NCI-H2227 (cell line): ENCODE data around the gene ZSWIM9.

ENCODE experiments used
- DNase-seq: peaks from one replicate; lab custom pipeline; 2025; ENCODE audit not compliant: unreplicated experiment; lab: John Stamatoyannopoulos, UW

Gene ZSWIM9

GRCh38 chr19:48169939-48170803, at the start of gene ZSWIM9, which contains the start of gene LIG1:
Gene ZSWIM9, plus strand, starts transcription at chr19:48170680. Its CDS starts 1,123 bp downstream, at chr19:48171803.
Gene LIG1, minus strand, starts transcription at chr19:48170344. Its CDS starts 4,778 bp downstream, at chr19:48165566.
- peak; percentile 94 for DNase-seq

- no peak for DNase-seq
Measured at GRCh38 chr19:48121066-48121465, 49.4 kb upstream of the ZSWIM9 start.

GRCh38 chr19:48121909-48122371, 48.5 kb upstream of the ZSWIM9 start:
- DNase-seq: no peak

GRCh38 chr19:48122421-48122820, 48.1 kb upstream of the ZSWIM9 start:
- DNase-seq: no peak

GRCh38 chr19:48123907-48124651, 46.4 kb upstream of the ZSWIM9 start:
- DNase-seq: no peak

DNA sequence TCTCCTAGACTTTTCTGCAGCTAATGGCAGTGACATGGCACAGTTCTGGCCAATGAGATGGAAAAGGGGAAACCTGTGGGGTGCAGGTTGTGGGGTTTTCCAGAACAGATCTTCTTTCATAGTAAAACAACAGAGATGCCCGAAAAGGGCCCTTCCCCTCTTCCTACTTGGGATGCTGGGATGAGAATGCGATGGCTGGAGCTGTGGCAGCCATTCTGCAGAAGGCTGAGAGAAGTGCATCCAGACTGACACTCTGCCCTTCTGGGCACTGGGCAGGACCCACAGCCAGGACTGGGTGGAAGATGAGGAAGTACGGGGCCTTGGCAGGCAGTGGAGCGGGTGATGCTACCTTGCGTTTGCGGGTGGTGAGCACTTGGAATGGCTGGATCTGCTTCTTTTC, 42.9 kb upstream of the ZSWIM9 start:
- no peak for DNase-seq

DNA sequence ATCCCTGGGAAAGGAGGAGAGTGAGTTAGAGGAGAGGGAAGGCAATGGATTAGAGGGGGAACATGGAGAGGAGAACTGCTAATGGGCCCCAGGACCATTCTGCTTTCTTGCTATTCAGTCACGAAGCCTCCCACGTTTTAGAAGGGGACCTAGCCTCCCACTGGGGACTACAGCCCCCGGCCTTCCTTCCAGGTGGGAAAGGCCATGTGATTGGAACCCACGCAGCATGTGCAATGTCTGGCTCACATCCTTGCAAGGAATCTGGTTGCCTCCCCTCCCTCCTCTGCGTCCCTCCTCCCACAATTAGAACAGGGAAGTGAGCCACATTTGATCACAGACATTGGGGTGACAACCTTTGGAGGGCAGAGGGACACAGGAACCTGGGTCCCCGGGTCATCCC, 37.4 kb upstream of the ZSWIM9 start:
- no peak for DNase-seq

GRCh38 chr19:48135411-48135810, 35.1 kb upstream of the ZSWIM9 start:
- DNase-seq: no peak

DNA sequence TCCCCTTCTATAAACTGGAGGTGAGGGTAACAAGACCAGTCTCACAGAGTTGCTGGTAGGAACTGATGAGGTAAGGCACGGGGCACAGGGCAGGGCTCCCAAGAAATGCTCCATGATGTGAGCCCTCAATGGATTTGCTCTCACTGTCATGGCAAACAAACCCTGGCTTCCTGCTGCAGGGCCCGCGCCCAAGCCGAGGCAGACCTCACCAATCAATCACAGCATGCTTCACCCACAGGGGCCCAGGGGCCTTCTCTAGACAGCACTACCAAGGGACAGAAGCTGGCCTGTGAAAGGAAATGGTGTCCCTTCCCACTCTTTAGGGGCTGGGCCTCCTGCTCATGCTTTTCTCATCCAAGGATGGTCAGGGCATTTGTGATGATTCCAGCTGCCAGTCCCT, 33.9 kb upstream of the ZSWIM9 start:
- DNase-seq: no peak

- no peak for DNase-seq
Measured at GRCh38 chr19:48137411-48137810, 33.1 kb upstream of the ZSWIM9 start.

- no peak for DNase-seq
Measured at GRCh38 chr19:48139053-48139452, 31.4 kb upstream of the ZSWIM9 start.

DNA sequence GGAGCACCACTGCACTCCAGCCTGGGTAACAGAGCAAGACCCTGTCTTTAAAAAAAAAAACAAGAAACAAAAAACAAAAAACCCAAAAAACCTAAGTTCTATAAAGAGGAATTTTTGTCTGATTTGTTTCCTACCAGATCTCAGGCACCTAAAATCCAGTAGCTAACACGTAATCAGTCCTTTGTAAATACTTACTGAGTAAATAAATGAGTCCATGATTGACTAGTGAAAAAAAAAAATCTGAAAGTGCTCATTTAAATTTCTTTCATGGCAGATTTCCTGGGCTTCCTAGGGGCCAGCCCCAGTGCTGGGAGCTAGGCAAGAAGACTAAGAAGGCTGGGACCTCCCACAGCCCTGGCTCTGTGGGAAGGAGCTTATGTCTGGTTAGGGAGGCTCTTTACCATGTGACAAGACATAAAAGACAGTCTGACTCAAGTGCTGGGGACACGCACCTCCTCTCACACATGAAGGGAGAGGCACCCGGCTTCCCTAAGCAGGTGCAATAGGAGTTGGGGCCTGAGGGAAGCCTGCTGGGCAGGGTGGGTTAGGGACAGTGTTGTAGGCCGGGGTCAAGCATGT, 22.8 kb upstream of the ZSWIM9 start:
- no peak for DNase-seq

DNA sequence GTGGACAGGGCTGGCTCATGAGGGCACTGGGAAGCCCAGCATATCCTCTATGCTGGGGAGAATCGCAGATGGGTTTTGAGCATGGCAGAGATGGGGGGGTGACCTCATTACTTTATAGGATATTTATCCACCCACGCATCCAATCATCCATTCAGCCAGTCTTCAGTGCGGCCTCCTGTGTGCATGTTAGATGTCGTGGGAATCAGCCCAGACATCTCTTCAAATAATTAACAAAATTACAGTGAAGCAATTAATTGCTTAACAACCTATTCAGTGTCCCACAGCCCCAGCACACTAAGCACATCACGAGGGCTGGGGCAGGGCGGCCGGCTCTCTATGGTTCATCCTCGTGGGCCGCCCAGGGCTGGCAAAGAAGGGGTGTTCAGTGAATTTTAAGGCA, 21.9 kb upstream of the ZSWIM9 start:
- DNase-seq: no peak

- DNase-seq: no peak
Measured at GRCh38 chr19:48149430-48149829, 21.1 kb upstream of the ZSWIM9 start.

DNA sequence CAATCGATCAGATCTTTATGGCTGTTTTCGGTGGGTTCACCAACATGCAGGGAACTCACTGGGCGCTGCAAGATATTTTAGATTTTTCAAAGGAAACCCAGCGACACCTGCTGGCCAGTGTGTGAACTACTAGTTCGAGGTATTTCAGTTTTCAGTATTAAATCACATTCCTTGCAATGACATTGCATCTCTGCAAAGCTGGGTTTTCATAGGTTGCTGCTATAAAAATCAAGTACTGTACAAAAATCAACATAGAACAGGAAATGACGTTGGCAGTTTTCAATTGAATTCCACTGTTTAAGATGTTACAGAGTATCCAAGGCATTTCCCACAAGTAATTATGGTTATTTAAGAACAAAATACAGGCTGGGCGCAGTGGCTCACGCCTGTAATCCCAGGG, 17.9 kb upstream of the ZSWIM9 start:
- peak; percentile 65 for DNase-seq

- DNase-seq: no peak
Measured at GRCh38 chr19:48154003-48154402, 16.5 kb upstream of the ZSWIM9 start.

DNA sequence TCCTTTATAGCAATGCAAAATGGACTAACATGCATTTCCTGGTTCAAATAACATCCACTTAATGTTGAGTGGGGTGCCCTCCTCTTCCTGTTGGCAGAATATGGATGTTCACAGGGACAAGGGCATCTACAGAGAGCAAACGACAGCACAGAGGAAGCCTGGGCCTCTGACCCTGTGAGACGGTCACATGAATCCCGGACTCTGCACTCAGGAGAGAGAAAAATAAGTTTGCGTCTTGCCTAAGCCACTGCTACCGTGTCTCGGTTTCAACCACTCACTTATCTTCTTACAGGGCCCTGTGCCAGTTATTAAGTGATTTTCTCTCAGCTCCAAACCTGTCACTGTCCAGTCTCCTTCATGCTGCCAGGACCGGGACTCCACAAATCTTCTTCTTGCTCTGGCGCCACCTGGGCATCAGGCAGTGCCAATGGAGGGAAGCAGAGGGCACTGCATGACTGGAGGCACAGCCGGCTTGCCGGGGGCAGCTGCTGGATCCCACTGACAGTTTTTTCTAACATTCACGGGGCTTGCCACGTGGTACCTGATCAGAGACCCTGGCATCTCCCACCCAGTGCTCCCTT, 12.2 kb upstream of the ZSWIM9 start:
- DNase-seq: no peak

DNA sequence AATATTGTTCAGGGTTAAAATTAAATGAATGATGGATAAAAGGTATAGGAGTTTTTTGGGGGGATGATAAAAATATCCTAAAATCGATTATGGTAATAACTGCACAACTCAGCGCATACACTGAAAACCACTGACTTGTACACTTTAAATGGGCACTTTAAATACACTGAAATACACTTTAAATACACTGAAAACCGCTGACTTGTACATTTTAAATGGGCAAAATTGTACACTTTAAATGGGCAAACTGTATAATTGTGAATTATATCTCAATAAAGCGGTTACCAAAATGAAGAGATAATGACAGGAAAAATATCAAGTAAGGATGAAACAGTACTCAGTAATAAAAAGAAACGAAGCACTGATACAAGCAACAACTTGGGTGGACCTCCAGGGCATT, 1.8 kb upstream of the ZSWIM9 start:
- no peak for DNase-seq

GRCh38 chr19:48169578-48169938, 922 bp upstream of the ZSWIM9 start:
- DNase-seq: peak; percentile 69

GRCh38 chr19:48170817-48171347, 402 bp downstream of the ZSWIM9 start:
- peak; percentile 42 for DNase-seq

DNA sequence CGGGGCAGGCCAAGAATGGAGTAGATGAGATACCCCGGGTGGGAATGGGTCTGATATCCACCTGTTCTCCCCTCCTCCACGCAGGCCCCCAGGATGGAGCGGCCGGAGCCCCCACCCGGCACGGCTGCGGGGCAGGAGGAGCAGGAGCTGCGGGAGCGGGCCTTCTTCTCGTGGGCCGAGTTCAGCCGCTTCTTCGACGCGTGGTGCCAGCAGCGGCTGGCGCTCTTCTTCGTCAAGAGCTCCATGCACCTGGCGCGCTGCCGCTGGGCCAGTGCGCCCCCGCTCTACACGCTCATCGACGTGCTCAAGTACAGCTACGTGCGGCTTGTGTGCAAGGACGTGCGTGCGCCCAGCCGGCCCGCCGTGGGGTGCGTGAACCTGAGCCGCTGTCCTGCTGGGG, 1.2 kb downstream of the ZSWIM9 start:
- peak; percentile 49 for DNase-seq
